HepG2 (cell line): ENCODE data around the gene MICALL2. TPM values are rescaled to one million over a fixed set of nuclear protein-coding genes. Genes with fewer than 3 reads are reported as not detected.

Source experiments
- AFF4 ChIP-seq: sonication (generic); formaldehyde crosslinking; IDR thresholded peaks from 2 replicates; pipeline ENCODE4 v1.4.0; 2020; ENCODE audit warnings: missing genetic modification reagents
- CBX5 ChIP-seq: sonication (generic); formaldehyde crosslinking; IDR thresholded peaks from 2 replicates; pipeline ENCODE4 v1.4.0; 2020; ENCODE audit warnings: missing genetic modification reagents, borderline replicate concordance
- YY1 ChIP-seq: IDR thresholded peaks from 2 replicates; pipeline ENCODE4 v1.6.1; 2011; ENCODE audit warnings: low read length, low read depth, moderate library complexity, mild to moderate bottlenecking; ENCODE audit not compliant: insufficient read depth, insufficient replicate concordance
- ZFAT ChIP-seq: sonication (generic); formaldehyde crosslinking; conservative IDR thresholded peaks from 2 replicates; pipeline ENCODE4 v1.8.1; 2023; ENCODE audit warnings: missing genetic modification reagents, inconsistent platforms
- ZFP90 ChIP-seq: sonication (generic); formaldehyde crosslinking; IDR thresholded peaks from 2 replicates; pipeline ENCODE4 v1.8.0; 2022; ENCODE audit warnings: missing genetic modification reagents, mild to moderate bottlenecking, inconsistent platforms, borderline replicate concordance
- ZNF503 ChIP-seq: sonication (generic); formaldehyde crosslinking; IDR thresholded peaks from 2 replicates; pipeline ENCODE4 v1.4.0; 2020; ENCODE audit warnings: missing genetic modification reagents
- ZNF790 ChIP-seq: sonication (generic); formaldehyde crosslinking; IDR thresholded peaks from 2 replicates; pipeline ENCODE4 v1.8.0; 2022; ENCODE audit warnings: missing genetic modification reagents, mild to moderate bottlenecking, borderline replicate concordance
- polyA plus RNA-seq, 8 experiments: library from polyadenylated mRNA; depleted of rRNA in 3 of 8; stranded (reverse) in 7 of 8; unstranded in 1 of 8; fragments of >200 nt; fragmentation: Illumina TruSeq in 4 of 8; extraction: Trizol in 4 of 8; gene quantifications; 2 replicates each; pipeline versions ENCODE4 v1.2.1 to v1.2.3, GENCODE V29; 2011 to 2016; ENCODE audit warnings: low read depth in 4 of 8, missing spikeins in 1 of 8, mixed read lengths in 1 of 8; ENCODE audit not compliant: insufficient read depth in 1 of 8
- total RNA-seq, 5 experiments: library from RNA; depleted of rRNA; stranded (reverse); fragments of >200 nt; fragmentation: Illumina TruSeq; extraction: Trizol; gene quantifications; 2 replicates each; pipeline ENCODE4 v1.2.3, GENCODE V29; 2016; ENCODE audit warnings: low read depth in 1 of 5
- TF ChIP-seq, protein P1 (sequence below): sonication (generic); formaldehyde crosslinking; IDR thresholded peaks from one replicate; pipeline ENCODE4 v1.5.1; 2020; ENCODE audit warnings: mild to moderate bottlenecking, missing genetic modification reagents; ENCODE audit errors: not compliant biosample characterization

The MICALL2 gene
- total and polyA plus RNA-seq, 2 of the 13 experiments (the other 11 are each of a cell fraction or from before 2014, with no cell fraction given): 5.8 to 12.4 TPM

DNA sequence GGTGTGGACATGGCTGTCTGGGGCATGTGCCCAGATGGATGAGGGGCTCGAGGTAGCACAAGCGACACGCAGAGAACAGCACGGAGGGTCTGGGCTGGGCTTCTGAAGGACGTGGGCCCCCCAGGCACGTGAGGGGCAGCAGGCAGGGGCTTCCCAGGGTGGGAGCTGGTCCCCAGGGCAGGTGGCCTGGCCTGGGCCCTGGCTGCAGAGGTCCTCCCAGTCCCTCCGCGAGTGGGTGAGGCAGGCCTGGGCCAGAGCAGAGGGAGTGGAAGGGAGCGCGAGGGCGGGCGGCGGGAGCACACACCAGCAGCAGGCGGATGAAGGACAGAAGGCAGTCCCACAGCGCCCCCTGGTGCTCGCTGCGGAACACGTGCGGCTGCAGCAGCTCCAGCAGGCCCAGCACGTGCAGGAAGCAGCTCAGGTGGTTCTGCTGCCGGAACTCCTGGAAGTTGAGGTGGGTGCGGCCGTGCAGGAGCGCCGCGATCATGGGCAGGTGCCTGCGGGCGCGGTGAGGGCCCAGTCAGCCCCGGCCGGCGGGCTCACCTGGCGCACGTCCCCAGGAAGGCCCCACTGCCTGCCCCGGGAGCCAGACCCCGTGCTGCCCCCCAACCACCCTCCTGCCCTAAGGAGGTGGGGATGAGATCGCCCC, 14.7 kb upstream of the MICALL2 start (continued):
- TF ChIP-seq, protein P1, sequence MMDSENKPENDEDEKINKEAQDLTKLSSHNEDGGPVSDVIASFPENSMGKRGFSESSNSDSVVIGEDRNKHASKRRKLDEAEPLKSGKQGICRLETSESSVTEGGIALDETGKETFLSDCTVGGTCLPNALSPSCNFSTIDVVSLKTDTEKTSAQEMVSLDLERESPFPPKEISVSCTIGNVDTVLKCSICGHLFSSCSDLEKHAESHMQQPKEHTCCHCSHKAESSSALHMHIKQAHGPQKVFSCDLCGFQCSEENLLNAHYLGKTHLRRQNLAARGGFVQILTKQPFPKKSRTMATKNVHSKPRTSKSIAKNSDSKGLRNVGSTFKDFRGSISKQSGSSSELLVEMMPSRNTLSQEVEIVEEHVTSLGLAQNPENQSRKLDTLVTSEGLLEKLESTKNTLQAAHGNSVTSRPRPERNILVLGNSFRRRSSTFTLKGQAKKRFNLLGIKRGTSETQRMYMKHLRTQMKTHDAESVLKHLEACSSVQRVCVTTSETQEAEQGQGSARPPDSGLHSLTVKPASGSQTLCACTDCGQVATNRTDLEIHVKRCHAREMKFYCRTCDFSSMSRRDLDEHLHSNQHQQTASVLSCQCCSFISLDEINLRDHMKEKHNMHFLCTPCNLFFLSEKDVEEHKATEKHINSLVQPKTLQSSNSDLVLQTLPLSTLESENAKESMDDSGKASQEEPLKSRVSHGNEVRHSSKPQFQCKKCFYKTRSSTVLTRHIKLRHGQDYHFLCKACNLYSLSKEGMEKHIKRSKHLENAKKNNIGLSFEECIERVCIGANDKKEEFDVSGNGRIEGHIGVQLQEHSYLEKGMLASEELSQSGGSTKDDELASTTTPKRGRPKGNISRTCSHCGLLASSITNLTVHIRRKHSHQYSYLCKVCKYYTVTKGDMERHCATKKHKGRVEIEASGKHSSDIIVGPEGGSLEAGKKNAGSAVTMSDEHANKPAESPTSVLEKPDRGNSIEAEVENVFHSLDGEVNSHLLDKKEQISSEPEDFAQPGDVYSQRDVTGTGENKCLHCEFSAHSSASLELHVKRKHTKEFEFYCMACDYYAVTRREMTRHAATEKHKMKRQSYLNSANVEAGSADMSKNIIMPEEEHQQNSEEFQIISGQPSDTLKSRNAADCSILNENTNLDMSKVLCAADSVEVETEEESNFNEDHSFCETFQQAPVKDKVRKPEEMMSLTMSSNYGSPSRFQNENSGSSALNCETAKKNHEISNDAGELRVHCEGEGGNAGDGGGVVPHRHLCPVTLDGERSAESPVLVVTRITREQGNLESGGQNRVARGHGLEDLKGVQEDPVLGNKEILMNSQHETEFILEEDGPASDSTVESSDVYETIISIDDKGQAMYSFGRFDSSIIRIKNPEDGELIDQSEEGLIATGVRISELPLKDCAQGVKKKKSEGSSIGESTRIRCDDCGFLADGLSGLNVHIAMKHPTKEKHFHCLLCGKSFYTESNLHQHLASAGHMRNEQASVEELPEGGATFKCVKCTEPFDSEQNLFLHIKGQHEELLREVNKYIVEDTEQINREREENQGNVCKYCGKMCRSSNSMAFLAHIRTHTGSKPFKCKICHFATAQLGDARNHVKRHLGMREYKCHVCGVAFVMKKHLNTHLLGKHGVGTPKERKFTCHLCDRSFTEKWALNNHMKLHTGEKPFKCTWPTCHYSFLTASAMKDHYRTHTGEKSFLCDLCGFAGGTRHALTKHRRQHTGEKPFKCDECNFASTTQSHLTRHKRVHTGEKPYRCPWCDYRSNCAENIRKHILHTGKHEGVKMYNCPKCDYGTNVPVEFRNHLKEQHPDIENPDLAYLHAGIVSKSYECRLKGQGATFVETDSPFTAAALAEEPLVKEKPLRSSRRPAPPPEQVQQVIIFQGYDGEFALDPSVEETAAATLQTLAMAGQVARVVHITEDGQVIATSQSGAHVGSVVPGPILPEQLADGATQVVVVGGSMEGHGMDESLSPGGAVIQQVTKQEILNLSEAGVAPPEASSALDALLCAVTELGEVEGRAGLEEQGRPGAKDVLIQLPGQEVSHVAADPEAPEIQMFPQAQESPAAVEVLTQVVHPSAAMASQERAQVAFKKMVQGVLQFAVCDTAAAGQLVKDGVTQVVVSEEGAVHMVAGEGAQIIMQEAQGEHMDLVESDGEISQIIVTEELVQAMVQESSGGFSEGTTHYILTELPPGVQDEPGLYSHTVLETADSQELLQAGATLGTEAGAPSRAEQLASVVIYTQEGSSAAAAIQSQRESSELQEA (CRISPR knock-in tag): peak; percentile 72
- TF ChIP-seq ZNF790 (0 out of 2 replicates have a peak, but pooled peaks have one; percentile 42), CBX5 (CRISPR knock-in tag) (peak; percentile 66; the same call in 1 of the 2 replicates), ZFP90 (CRISPR knock-in tag) (0 out of 2 replicates have a peak, but pooled peaks have one; percentile 32), ZNF503 (no peak), ZFAT (CRISPR knock-in tag) (no peak), YY1 (peak; percentile 16), AFF4 (CRISPR knock-in tag) (no peak)
